Naive B cell (primary cell): ENCODE measurements around the gene FCSK. TPM values are rescaled to one million over a fixed set of nuclear protein-coding genes. Genes with fewer than 3 reads are reported as not detected.

Experiments
- ATAC-seq, 2 donors: fragments of 150-1000 bp; cut with Tn5 transposase; 2 replicates each; pipeline ENCODE4 v1.10.0; 2021; ENCODE audit warnings: low read depth in 2 of 2, mild to moderate bottlenecking in 2 of 2, moderate library complexity in 2 of 2
- DNase-seq: peaks from one replicate; pipeline ENCODE4 v3.0.0; 2022
- H3K27ac Mint-ChIP-seq, 6 donors: one replicate each; pipeline ENCODE4 v1.8.0; 2020 to 2022; ENCODE audit warnings: mild to moderate bottlenecking in 6 of 6, mixed read lengths in 6 of 6, moderate library complexity in 5 of 6, inconsistent platforms in 2 of 6
- H3K27me3 Mint-ChIP-seq, 3 donors: one replicate each; pipeline ENCODE4 v1.8.0; 2021 to 2022; ENCODE audit warnings: mixed read lengths in 3 of 3, mild to moderate bottlenecking in 1 of 3
- H3K36me3 Mint-ChIP-seq, 2 donors: one replicate each; pipeline ENCODE4 v1.8.0; 2020 to 2022; ENCODE audit warnings: mixed read lengths in 2 of 2, inconsistent platforms in 1 of 2, mild to moderate bottlenecking in 1 of 2
- H3K4me1 Mint-ChIP-seq, 3 donors: one replicate each; pipeline ENCODE4 v1.8.0; 2020 to 2022; ENCODE audit warnings: mixed read lengths in 3 of 3, inconsistent platforms in 1 of 3, mild to moderate bottlenecking in 1 of 3, moderate library complexity in 1 of 3
- H3K4me3 Mint-ChIP-seq, 8 donors: one replicate each; pipeline ENCODE4 v1.8.0; 2020 to 2022; ENCODE audit warnings: mild to moderate bottlenecking in 8 of 8, mixed read lengths in 8 of 8, moderate library complexity in 8 of 8, inconsistent platforms in 2 of 8
- H3K9me3 Mint-ChIP-seq, 7 donors: one replicate each; pipeline ENCODE4 v1.8.0; 2020 to 2022; ENCODE audit warnings: mixed read lengths in 7 of 7, mild to moderate bottlenecking in 5 of 7, inconsistent platforms in 2 of 7, moderate library complexity in 1 of 7
- polyA plus RNA-seq, 6 donors: library from polyadenylated mRNA; unstranded; fragments of 300-500 nt; fragmentation: Illumina TruSeq; gene quantifications; one replicate each; pipeline ENCODE4 v1.2.3, GENCODE V29; 2021; ENCODE audit warnings: low read depth in 6 of 6

FCSK gene
- polyA plus RNA-seq, 6 donors from 2014 or later, result 2.5 to 5.8 (median 4.7) TPM

DNA sequence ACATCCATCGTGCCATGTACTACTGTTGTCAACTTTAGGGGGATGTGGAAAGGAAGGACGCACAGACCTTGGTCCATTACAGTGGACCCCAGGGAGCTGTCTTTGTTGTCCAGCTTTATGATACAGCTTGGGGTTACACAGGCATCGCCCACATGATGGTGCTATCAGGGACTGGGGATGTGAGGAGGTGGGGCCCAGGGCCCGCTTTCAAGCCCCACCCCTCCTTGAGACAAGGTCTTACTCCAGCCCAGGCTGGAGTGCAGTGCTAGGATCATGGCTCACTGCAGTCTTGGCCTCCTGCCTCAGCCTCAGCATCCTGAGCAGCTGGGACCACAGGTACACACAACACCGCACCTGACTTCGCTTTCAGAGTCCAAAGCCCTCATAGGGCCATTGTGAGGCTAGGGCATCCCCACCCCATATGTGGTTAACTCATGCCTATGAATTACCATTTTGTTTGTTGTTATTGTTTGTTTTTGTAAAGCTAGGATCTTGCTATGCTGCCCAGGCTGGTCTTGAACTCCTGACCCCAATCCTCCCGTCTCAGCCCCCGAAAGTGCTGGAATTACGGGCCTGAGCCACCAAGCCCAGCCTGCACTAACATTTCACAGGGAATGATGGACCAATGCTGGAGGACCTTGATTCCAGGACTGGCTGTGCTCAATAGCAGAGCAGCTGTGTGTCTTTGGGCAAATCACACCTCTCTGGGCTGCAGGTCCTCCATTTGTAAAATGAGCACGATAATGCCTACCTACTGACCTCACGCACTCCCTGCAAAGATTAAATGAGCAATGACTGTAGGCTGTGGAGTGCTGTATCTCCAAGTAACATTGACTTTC is 32.7 kb upstream of the FCSK start:
- Mint-ChIP-seq H3K27ac (peak overlapping the region in 5 of 6 donors; percentile 16 to 70 (median 54)), H3K27me3 (no peaks in the 10 kb centered on the region), H3K4me3 (peak overlapping the region in 2 of 8 donors; percentile 12 to 17), H3K9me3 (no peaks in the 10 kb centered on the region), H3K36me3 (no peaks in the 10 kb centered on the region), H3K4me1 (peaks cover 58 to 77% (median 71%) of the 10 kb centered on the region in 3 donors)
- DNase-seq, result no peak
- no peak for ATAC-seq

DNA sequence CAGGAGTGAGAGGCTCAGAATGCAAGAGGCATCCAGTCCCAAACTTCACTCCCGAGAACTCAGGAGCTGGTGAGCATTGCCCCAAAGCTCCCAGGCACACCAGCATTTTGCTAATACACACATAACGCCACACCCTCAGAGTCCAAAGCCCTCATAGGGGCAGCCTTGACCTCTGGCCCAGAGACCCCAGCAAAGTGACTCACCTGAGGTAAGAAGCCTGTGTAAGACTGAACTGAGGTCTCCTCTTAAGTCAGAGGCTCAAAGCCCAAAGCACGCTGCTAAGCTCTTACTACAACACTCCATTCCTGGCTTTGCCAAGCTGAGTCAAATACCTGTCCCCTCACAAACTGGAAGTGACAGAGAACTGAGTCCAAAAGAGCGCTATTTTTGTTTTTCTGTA is 31.9 kb upstream of the FCSK start:
- no peaks in the 10 kb centered on the region for H3K36me3 Mint-ChIP-seq
- H3K4me1 Mint-ChIP-seq, result peaks cover 55 to 76% (median 70%) of the 10 kb centered on the region in 3 donors
- no peak for ATAC-seq
- peak overlapping the region in 3 of 6 donors; percentile 38 to 85 (median 47) for H3K27ac Mint-ChIP-seq
- H3K9me3 Mint-ChIP-seq, result no peaks in the 10 kb centered on the region
- peak overlapping the region in 1 of 8 donors; percentile 13 for H3K4me3 Mint-ChIP-seq
- no peak for DNase-seq
- no peaks in the 10 kb centered on the region for H3K27me3 Mint-ChIP-seq

DNA sequence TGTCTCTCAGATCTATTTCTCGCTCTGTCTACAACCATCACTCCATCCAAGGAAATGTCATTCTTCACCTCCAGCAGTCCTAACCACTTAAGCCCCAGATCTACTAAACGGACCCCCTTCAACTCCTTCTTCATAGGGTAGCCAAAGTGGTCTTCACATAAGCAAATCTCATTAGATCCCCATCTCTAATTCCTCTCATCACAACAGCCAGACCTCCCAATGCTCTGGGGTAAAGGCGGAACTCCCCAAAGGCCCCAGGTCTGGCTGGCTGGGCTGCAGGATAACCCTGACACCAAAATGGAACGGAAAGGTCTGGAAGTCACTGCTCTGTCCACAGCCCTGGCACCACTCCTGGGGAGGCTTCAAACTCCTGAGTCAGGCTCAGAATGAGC is 26.6 kb upstream of the FCSK start:
- peak overlapping the region in 4 of 8 donors; percentile 6 to 83 (median 54) for H3K4me3 Mint-ChIP-seq
- DNase-seq, result no peak
- H3K4me1 Mint-ChIP-seq, result peaks cover 41 to 72% (median 66%) of the 10 kb centered on the region in 3 donors
- peak overlapping the region; percentile 69 to 99 (median 90) for H3K27ac Mint-ChIP-seq
- no peak for ATAC-seq
- H3K9me3 Mint-ChIP-seq, result no peaks in the 10 kb centered on the region
- H3K36me3 Mint-ChIP-seq, result no peaks in the 10 kb centered on the region
- no peaks in the 10 kb centered on the region for H3K27me3 Mint-ChIP-seq

DNA sequence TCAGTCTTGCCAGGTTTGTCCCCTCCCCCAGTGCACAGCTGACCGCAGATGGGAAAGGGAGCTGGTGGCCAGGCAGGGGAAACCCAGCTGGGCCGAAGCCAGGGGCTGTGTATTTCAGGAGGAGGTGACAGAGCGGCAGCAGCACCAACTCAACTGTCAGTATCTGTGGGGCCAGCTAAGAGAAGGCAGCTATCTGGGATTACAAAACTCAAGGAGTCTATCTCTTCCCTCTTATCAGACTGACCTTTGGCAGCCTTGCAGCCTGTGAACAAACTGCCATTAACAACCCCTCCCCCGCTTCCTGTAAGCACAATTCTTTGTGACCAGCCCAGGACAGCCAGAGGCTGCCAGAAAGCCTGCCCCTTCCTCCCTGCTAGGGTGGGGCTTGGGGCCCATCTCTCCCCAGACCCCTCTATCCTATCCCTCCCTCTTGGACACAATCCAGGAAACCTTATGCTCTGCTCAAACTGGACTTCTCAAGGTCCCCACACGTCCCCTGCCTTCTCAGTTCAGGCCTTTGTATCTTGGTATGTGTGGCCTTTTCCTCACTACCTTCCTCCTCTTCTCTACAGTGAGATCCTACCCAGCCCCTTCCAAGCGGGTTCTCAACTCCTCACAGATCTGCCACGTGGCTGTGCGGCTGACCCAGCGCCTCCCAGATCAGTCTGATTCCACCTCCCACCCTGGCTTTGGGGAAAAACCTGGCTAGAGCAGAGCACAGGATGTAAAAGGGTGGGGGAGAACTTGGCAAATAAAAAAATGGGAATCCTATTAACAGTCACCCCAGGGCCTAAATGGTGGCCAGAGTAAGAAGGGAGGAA is 26.0 kb upstream of the FCSK start:
- DNase-seq (no peak), ATAC-seq (no peak)
- no peaks in the 10 kb centered on the region for H3K27me3 Mint-ChIP-seq
- H3K4me1 Mint-ChIP-seq, result peaks cover 45 to 74% (median 66%) of the 10 kb centered on the region in 3 donors
- H3K27ac Mint-ChIP-seq, result peak overlapping the region; percentile 69 to 99 (median 92)
- no peaks in the 10 kb centered on the region for H3K9me3 Mint-ChIP-seq
- H3K4me3 Mint-ChIP-seq, result peak overlapping the region in 7 of 8 donors; percentile 42 to 87 (median 76)
- no peaks in the 10 kb centered on the region for H3K36me3 Mint-ChIP-seq

DNA sequence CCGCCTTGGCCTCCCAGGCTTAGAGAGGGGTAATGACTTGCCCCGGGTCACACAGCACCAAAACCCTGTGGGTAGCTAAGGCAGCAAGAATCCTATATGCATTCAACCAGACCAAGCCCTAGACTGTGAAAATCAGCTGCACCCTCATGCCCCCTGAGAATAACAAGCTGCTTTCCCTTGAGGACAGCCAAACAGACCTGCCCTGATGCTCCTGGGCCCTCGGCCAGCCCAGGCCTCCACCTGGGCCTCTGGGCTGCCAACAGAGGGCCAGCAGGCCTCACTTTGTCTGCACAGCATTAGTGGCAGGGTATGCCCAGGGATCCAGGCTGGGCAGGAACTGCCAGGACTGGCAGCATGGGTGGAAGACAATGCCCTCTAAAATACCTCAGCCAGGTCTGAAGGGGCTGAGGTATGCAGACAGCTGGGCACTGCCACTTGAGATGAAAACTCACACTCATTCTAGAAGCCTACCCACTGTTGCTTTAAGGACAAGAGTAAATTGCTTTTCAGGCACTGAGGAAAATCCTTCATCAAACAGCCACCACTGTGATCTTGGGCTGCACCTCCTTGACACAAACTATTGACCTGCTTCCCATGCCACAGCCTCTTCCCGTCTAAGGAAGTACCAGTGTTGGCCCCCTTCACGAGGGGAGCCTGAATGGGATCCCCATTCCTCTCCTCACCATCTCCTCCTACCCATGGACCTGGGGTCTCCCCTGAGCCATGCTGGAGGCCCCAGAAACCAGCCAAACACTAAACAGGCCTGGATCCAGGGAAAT is 24.3 kb upstream of the FCSK start:
- no peaks in the 10 kb centered on the region for H3K36me3 Mint-ChIP-seq
- DNase-seq (peak; percentile 45), ATAC-seq (peak; percentile 7 to 14)
- H3K4me1 Mint-ChIP-seq, result peaks cover 57 to 88% (median 77%) of the 10 kb centered on the region in 3 donors
- H3K27ac Mint-ChIP-seq, result peak overlapping the region; percentile 98 to 99 (median 99)
- no peaks in the 10 kb centered on the region for H3K9me3 Mint-ChIP-seq
- H3K27me3 Mint-ChIP-seq, result no peaks in the 10 kb centered on the region
- peak overlapping the region; percentile 22 to 86 (median 73) for H3K4me3 Mint-ChIP-seq

DNA sequence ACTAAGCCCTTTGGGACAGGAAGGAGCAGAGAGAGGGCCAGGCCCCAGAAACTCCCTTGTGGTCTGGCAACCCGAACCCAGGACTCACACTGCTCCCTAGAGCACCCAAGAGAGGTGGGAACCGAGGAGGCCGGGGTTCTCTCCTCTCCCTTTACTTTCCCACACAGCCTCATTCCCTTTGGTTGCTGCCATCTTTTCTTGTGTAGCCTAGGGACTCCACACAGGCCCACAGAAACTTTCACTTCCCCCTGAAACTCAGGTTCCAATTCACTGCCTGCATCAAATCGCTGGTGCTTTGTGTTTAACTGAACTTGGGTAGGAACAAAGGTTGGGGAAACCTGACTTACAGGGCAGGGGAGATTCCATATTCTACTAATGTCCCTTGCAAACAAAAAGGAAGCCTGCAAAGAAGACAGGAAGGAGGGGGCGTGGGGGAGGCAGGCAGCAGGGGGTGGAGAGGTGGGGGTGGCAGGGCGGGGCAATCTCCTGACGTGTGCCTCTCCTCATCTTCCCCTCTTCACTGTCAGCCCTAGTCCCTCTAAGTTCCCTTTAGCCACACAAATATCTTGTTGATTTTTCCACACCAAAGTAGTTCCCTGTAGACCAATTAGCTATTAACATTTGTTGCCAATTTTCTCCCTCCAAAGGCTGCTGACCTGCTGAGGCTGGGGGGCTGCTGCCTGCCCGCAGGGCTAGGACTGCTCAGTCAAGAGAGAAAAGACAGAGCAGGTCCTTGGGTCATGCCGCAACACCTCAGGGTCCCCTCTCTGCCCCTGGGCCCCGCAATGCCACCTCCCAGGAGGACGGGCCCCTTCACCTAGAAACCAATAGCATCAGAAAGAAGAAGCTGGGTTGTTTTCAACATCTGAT is 23.5 kb upstream of the FCSK start:
- no peaks in the 10 kb centered on the region for H3K36me3 Mint-ChIP-seq
- H3K9me3 Mint-ChIP-seq, result no peaks in the 10 kb centered on the region
- peak overlapping the region; percentile 35 to 91 (median 75) for H3K4me3 Mint-ChIP-seq
- ATAC-seq (peak; percentile 81 to 83), DNase-seq (peak; percentile 93)
- H3K27ac Mint-ChIP-seq, result peak overlapping the region; percentile 98 to 99 (median 99)
- peaks cover 52 to 86% (median 73%) of the 10 kb centered on the region in 3 donors for H3K4me1 Mint-ChIP-seq
- H3K27me3 Mint-ChIP-seq, result no peaks in the 10 kb centered on the region

DNA sequence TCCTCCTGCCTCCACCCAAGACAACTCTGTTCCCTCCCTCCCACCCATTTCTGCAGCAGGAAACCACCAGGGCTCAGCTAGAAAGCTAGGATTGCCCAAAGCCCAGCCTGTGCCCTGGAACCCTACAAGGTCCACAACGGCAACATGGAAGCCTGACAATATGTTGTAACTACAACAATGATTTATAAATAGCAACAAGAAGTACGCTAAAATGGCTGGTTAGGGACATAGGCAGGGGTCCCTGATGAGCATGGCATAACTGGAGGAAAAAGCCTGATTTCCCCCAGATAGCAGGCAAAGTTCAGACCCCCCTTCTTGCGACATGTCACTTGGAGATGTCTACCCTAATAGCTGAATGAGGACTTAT is 22.1 kb upstream of the FCSK start:
- H3K27me3 Mint-ChIP-seq, result no peaks in the 10 kb centered on the region
- no peak for DNase-seq
- peak overlapping the region; percentile 88 to 99 (median 98) for H3K27ac Mint-ChIP-seq
- H3K4me1 Mint-ChIP-seq, result peaks cover 55 to 95% (median 78%) of the 10 kb centered on the region in 3 donors
- ATAC-seq, result no peak
- H3K36me3 Mint-ChIP-seq, result no peaks in the 10 kb centered on the region
- peak overlapping the region in 7 of 8 donors; percentile 48 to 86 (median 82) for H3K4me3 Mint-ChIP-seq
- no peaks in the 10 kb centered on the region for H3K9me3 Mint-ChIP-seq

DNA sequence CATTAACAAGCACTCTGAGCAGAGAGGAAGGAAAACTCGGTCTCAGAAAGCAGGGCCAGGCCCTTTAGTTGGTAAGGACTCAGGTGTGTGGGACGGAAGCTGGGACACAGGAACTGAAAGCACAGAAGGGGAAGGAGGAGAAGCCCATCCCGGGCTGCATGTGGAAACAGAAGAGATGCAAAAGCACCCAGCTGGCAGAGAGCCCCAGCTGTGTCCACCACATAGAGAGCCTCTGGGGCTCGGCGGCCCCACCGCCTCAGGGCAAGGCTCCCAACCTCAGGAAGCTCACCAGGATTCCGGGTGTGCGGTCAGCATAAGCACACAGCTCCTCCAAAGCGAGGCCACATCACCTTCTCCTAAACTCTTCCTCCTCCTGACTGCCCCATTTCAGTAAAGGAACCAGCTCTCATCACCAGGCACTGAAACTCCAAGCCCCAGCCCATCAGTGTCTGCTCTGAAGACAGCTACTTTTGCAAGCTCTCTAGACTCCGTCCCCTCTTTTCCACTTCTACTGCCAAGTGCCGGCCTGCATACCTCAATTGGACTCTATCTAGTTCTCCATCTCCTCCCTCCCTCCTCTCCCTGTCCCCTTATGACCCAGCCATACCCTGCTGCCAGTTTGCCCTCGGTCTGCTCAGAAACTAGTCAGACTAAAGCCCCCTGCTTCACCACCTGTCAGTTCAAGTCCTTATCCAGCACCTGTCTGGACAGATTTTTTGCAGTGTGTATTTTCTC is 21.5 kb upstream of the FCSK start:
- H3K4me1 Mint-ChIP-seq, result peaks cover 55 to 95% (median 78%) of the 10 kb centered on the region in 3 donors
- peak overlapping the region; percentile 88 to 99 (median 98) for H3K27ac Mint-ChIP-seq

DNA sequence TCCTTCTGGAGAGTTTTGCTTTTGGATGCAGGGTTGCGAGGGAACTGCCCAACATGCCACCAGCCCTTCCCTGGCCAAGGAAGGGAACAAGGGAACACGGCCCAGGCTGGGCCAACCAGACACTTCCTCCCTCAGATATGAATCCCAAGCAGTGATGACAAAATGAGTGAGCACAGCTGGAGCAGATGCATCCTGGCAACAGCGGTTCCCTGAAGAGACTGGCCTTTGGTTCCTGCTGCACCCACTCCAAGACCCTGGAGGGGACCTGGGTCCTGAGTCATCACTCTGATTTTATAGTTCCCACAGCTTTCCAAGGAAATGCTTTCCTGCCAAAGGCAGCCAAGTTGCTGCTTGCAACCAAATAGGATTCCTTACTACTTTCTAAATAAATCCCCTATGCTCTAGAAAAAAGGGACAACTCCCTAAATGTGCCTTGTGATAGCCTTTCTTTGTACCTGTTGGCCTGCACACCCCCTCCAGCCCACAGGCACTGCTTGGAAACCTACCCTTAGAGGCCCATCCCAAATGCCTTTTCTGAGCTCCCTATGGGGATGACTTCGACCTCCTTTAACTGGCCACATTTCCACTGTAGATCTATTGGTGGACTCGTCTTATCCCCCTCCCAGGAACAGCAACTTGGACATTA is 20.8 kb upstream of the FCSK start:
- Mint-ChIP-seq H3K27ac (peak overlapping the region; percentile 30 to 99 (median 96)), H3K9me3 (no peaks in the 10 kb centered on the region), H3K4me1 (peaks cover 56 to 93% (median 77%) of the 10 kb centered on the region in 3 donors), H3K27me3 (no peaks in the 10 kb centered on the region), H3K36me3 (no peaks in the 10 kb centered on the region), H3K4me3 (peak overlapping the region; percentile 21 to 86 (median 81))
- DNase-seq (no peak), ATAC-seq (no peak)

More for the DNA sequence above, 21.5 kb upstream of the FCSK start:
- DNase-seq, result peak; percentile 57
- peak; percentile 4 to 8 for ATAC-seq
- Mint-ChIP-seq H3K27me3 (no peaks in the 10 kb centered on the region), H3K36me3 (no peaks in the 10 kb centered on the region), H3K4me3 (peak overlapping the region; percentile 48 to 87 (median 82)), H3K9me3 (no peaks in the 10 kb centered on the region)

DNA sequence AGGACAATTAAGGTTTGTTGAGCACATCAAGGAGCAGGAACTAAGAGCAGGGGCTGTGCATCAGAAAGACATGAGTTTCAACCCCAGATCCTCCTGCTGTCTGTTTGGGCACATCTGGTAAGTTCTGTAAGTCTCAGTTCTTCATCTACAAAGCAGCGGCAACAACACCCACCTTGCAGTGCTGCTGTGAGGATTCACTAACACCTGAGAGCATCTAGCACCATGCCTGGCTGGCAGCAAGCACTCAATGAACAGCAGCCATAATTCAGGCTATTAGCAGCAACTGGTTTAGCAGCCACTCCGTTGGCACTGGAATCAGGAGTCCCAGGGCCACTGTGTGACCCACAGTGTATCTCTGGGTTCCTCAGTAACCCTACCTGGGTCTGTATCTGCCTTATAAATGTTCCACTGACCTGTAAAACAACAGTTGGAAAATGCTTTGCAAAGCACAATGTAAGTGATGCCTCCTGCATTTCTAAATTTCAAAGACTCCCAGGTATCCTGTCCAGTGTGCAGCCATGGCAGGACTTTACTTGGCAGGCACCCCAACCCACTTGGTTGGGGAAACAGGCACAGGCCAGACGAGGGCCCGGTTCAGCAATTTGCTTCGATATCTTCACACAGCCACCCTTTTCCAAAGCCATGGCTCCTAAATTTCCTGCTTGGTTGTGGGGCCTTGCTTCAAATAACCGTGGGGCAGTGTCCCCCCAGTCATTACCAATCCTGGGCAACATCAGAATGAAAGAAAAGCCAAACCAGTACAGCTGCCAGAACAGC is 19.7 kb upstream of the FCSK start:
- Mint-ChIP-seq H3K9me3 (no peaks in the 10 kb centered on the region), H3K4me1 (peaks cover 56 to 89% (median 76%) of the 10 kb centered on the region in 3 donors), H3K36me3 (no peaks in the 10 kb centered on the region), H3K4me3 (peak overlapping the region in 6 of 8 donors; percentile 68 to 86 (median 81)), H3K27me3 (no peaks in the 10 kb centered on the region), H3K27ac (peak overlapping the region in 5 of 6 donors; percentile 56 to 99 (median 92))
- ATAC-seq (no peak), DNase-seq (no peak)
